Measurements from ENCODE around the gene HEATR5A. TPM values are rescaled to one million over a fixed set of nuclear protein-coding genes. Genes with fewer than 3 reads are reported as not detected.

The HEATR5A gene
- total RNA-seq, 1 experiment from 2014 or later: 12.7 TPM

GRCh38 chr14:31251028-31251958, 169.1 kb downstream of the HEATR5A start:
- Histone ChIP-seq H3K4me2 (ENCODE audit: low read length) (no peak overlapping the region), H3K79me2 (ENCODE audit: low read length) (no peaks in the 10 kb centered on the region), H3K27me3 (ENCODE audit: low read length) (no peaks in the 10 kb centered on the region), H3K27ac (ENCODE audit: low read length) (no peak overlapping the region), H3K4me3 (ENCODE audit: low read length) (no peak overlapping the region), H4K20me1 (ENCODE audit: low read length) (no peaks in the 10 kb centered on the region), H3F3A (ENCODE audit: low read length, unreplicated experiment) (no peaks in the 10 kb centered on the region), H3K36me3 (ENCODE audit: low read depth, low read length) (no peaks in the 10 kb centered on the region), H2AFZ (ENCODE audit: low read length) (peak overlapping the region; percentile 69), H3K9ac (ENCODE audit: low read length) (no peak overlapping the region), H3K4me1 (ENCODE audit: insufficient read depth, low read length) (peaks cover 6% of the 10 kb centered on the region; the same call in 1 of the 2 replicates), H3K9me3 (ENCODE audit: low read length) (no peaks in the 10 kb centered on the region), H3K9me2 (replicated peaks; ENCODE audit: low read length) (no peaks in the 10 kb centered on the region)
- ChIA-PET CTCF (no interaction called here), POLR2A (ENCODE audit: unreplicated experiment) (no interaction called here)
- no peak for TF ChIP-seq EZH2 (IDR thresholded peaks at IDR 0.05; ENCODE audit: low read length, unreplicated experiment)
- TF ChIP-seq, protein P1, sequence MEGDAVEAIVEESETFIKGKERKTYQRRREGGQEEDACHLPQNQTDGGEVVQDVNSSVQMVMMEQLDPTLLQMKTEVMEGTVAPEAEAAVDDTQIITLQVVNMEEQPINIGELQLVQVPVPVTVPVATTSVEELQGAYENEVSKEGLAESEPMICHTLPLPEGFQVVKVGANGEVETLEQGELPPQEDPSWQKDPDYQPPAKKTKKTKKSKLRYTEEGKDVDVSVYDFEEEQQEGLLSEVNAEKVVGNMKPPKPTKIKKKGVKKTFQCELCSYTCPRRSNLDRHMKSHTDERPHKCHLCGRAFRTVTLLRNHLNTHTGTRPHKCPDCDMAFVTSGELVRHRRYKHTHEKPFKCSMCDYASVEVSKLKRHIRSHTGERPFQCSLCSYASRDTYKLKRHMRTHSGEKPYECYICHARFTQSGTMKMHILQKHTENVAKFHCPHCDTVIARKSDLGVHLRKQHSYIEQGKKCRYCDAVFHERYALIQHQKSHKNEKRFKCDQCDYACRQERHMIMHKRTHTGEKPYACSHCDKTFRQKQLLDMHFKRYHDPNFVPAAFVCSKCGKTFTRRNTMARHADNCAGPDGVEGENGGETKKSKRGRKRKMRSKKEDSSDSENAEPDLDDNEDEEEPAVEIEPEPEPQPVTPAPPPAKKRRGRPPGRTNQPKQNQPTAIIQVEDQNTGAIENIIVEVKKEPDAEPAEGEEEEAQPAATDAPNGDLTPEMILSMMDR (conservative IDR thresholded peaks at IDR 0.05; ENCODE audit: low read depth, low read length): no peak
- no peak for TF ChIP-seq EZH2phosphoT487 (IDR thresholded peaks at IDR 0.05; ENCODE audit: borderline replicate concordance, low read length)
- no TSS peak for BruUV-seq (replicated peaks)
- no peak for DNase-seq
- ATAC-seq: peak; percentile 54
- intact Hi-C loops (cut with micrococcal nuclease): no loop called here

DNA sequence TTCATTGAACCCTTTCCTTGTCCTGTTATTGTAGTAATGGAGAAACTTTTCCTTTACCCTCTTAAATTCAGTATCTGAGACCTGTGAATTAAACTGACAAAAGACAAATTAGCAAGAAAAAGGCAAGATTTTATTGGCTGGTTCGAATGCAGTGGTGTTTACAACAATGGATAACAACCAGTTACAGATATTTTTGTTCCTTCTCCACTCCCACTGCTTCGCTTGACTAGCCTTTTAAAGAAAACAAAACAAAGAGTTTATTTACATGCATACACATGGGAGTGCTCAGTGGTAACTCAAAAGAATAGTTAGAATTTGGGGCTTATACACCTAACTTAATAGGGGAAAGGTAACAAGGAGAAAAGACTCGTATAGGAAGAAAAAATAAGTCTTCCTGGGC, 175.7 kb downstream of the HEATR5A start:
- Histone ChIP-seq H3K9ac (ENCODE audit: low read length) (peak overlapping the region; percentile 57), H3K4me3 (ENCODE audit: low read length) (no peak overlapping the region)
- CTCF ChIA-PET: no interaction called here

More for the DNA sequence above, 175.7 kb downstream of the HEATR5A start:
- Histone ChIP-seq H3K27ac (ENCODE audit: low read length) (peak overlapping the region; percentile 87), H3K36me3 (ENCODE audit: low read depth, low read length) (no peaks in the 10 kb centered on the region), H3K9me2 (replicated peaks; ENCODE audit: low read length) (no peaks in the 10 kb centered on the region), H2AFZ (ENCODE audit: low read length) (peak overlapping the region; percentile 16; the same call in 1 of the 2 replicates), H3K27me3 (ENCODE audit: low read length) (no peaks in the 10 kb centered on the region), H3K79me2 (ENCODE audit: low read length) (no peaks in the 10 kb centered on the region), H3F3A (ENCODE audit: low read length, unreplicated experiment) (no peaks in the 10 kb centered on the region), H3K4me1 (ENCODE audit: insufficient read depth, low read length) (peaks cover 22% of the 10 kb centered on the region), H3K4me2 (ENCODE audit: low read length) (peak overlapping the region; percentile 9; the same call in 1 of the 2 replicates), H3K9me3 (ENCODE audit: low read length) (no peaks in the 10 kb centered on the region), H4K20me1 (ENCODE audit: low read length) (no peaks in the 10 kb centered on the region)
- no TSS peak for BruUV-seq (replicated peaks)
- no peak for DNase-seq
- TF ChIP-seq EZH2 (IDR thresholded peaks at IDR 0.05; ENCODE audit: low read length, unreplicated experiment) (no peak), EZH2phosphoT487 (IDR thresholded peaks at IDR 0.05; ENCODE audit: borderline replicate concordance, low read length) (no peak)
- TF ChIP-seq, protein P1 (conservative IDR thresholded peaks at IDR 0.05; ENCODE audit: low read depth, low read length): no peak
- POLR2A ChIA-PET (ENCODE audit: unreplicated experiment): no interaction called here
- ATAC-seq: no peak
- intact Hi-C loops (cut with micrococcal nuclease): no loop called here

All from PC-3 (cell line).